Hepatocyte (in vitro differentiated cells): ENCODE data around the gene VASH2. TPM values are rescaled to one million over a fixed set of nuclear protein-coding genes. Genes with fewer than 3 reads are reported as not detected.

Experiments
- DNase-seq: peaks from one replicate; pipeline ENCODE4 v3.0.0-alpha.2; 2016; ENCODE audit warnings: low spot score
- H2AFZ ChIP-seq: fragments of 200-600 bp; sonication (generic); 2 replicates; pipeline ENCODE4 v1.6.0; 2016; ENCODE audit warnings: antibody characterized with exemption, mild to moderate bottlenecking
- H3K27ac ChIP-seq: fragments of 200-600 bp; sonication (generic); 2 replicates; pipeline ENCODE4 v1.5.1; 2016; ENCODE audit warnings: mild to moderate bottlenecking
- H3K27me3 ChIP-seq: fragments of 200-600 bp; sonication (generic); 2 replicates; pipeline ENCODE4 v1.6.1; 2016
- H3K36me3 ChIP-seq: fragments of 200-600 bp; sonication (generic); replicated peaks from 2 replicates; pipeline ENCODE4 v1.5.1; 2016; ENCODE audit warnings: low read depth; ENCODE audit not compliant: insufficient read depth
- H3K4me1 ChIP-seq: fragments of 200-600 bp; sonication (generic); 2 replicates; pipeline ENCODE4 v1.5.1; 2016; ENCODE audit warnings: mild to moderate bottlenecking, moderate library complexity; ENCODE audit not compliant: insufficient read depth
- H3K4me2 ChIP-seq: fragments of 200-600 bp; sonication (generic); 2 replicates; pipeline ENCODE4 v1.6.0; 2016
- H3K4me3 ChIP-seq: fragments of 200-600 bp; sonication (generic); 2 replicates; pipeline ENCODE4 v1.5.1; 2016; ENCODE audit warnings: mild to moderate bottlenecking
- H3K79me2 ChIP-seq: fragments of 200-600 bp; sonication (generic); 2 replicates; pipeline ENCODE4 v1.6.0; 2017; ENCODE audit warnings: mild to moderate bottlenecking
- H3K9me2 ChIP-seq: fragments of 200-600 bp; sonication (generic); replicated peaks from 2 replicates; pipeline ENCODE4 v1.6.0; 2017; ENCODE audit warnings: mild to moderate bottlenecking; ENCODE audit not compliant: insufficient read depth
- H3K9me3 ChIP-seq: fragments of 200-600 bp; sonication (generic); 2 replicates; pipeline ENCODE4 v1.5.1; 2016; ENCODE audit warnings: low read depth, mild to moderate bottlenecking
- H4K20me1 ChIP-seq: fragments of 200-600 bp; sonication (generic); 2 replicates; pipeline ENCODE4 v1.6.0; 2016; ENCODE audit warnings: mild to moderate bottlenecking; ENCODE audit not compliant: insufficient read depth, poor library complexity, severe bottlenecking
- EZH2 ChIP-seq: fragments of 200-600 bp; sonication (generic); IDR thresholded peaks from 2 replicates; pipeline ENCODE4 v1.6.1; 2016; ENCODE audit warnings: antibody characterized with exemption, mild to moderate bottlenecking, borderline replicate concordance
- EZH2phosphoT487 ChIP-seq: fragments of 200-600 bp; sonication (generic); IDR thresholded peaks from one replicate; pipeline ENCODE4 v1.6.1; 2018; ENCODE audit warnings: antibody characterized with exemption, mild to moderate bottlenecking, low read depth, moderate library complexity; ENCODE audit not compliant: unreplicated experiment, severe bottlenecking
- WGBS: methylation state at CpG from one replicate; pipeline ENCODE4 v1.1.6; 2016; ENCODE audit warnings: low lambda C conversion rate; ENCODE audit errors: missing lambda C conversion rate; 5-methylcytosine and 5-hydroxymethylcytosine counted together
- polyA plus RNA-seq: library from polyadenylated mRNA; unstranded; fragments of >200 nt; fragmentation: Nextera tagmentation; extraction: Ambion mirVana; gene quantifications from 2 replicates; pipeline ENCODE4 v1.2.1, GENCODE V29; 2016
- total RNA-seq: library from RNA; depleted of rRNA; stranded (reverse); fragments of >200 nt; gene quantifications from 2 replicates; pipeline ENCODE4 v1.2.3, GENCODE V29; 2014
- TF ChIP-seq, protein P1 (sequence below): fragments of 200-600 bp; sonication (generic); IDR thresholded peaks from 2 replicates; pipeline ENCODE4 v1.5.1; 2016; ENCODE audit warnings: antibody characterized with exemption, mild to moderate bottlenecking; ENCODE audit not compliant: poor library complexity

VASH2 gene
- total and polyA plus RNA-seq, 2 experiments from 2014 or later = 3.0 to 3.6 TPM

DNA sequence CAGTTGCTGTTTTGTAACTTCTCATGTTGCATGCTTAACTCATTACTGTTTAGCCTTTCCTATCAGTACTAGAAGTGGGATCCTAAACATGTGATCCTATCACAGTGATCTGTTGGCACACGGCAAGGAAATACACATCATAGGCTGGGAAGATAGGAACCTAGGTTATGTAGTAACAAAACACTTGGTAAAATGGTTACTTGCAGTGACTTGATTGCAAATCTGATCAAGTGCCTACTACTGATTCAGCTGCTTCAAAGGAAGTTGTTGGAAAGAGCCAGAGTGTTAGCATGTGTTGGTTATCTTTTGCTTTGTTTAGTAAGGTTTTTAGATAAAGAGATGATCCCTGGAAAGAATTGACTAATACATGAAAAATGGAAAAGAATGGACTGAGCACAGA lies 8.9 kb upstream of the VASH2 start:
- WGBS = 67% methylated on average over 1 of the region's 1 CpG

DNA sequence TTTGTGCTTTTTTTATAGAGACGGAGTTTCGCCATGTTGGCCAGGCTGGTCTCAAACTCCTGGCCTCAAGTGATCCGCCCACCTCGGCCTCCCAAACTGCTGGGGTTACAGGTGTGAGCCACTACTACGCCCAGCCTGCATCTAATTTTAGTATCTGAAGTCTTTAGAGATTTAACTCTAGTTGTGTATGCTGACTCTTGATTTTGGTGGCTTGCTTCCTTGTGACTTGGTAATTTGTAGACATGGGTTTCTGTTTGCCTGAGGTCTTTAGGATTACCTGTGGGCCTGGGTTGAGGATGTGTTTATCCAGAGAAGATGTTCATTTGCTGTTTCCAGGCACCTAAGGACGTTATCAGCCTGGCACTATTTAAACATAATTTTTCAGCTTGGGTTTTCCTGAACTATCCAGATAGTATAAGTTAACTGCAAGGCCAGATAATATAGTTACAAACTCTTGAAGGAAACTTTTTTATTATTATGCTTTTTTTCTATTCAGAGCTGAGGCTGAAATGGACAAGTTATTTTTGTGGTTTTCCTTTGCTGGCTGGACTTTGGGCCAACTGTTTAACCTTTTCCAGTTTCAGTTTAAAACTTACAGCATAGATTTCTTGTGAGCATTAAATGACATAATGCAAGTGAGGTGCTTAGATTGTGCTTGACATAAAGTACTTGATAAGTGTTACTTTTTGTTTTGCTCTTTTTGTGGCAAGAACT lies 7.5 kb upstream of the VASH2 start:
- no peaks in the 10 kb centered on the region for H3K27me3 ChIP-seq
- no peaks in the 10 kb centered on the region for H3K9me2 ChIP-seq
- TF ChIP-seq EZH2 (no peak), EZH2phosphoT487 (no peak)
- TF ChIP-seq, protein P1, sequence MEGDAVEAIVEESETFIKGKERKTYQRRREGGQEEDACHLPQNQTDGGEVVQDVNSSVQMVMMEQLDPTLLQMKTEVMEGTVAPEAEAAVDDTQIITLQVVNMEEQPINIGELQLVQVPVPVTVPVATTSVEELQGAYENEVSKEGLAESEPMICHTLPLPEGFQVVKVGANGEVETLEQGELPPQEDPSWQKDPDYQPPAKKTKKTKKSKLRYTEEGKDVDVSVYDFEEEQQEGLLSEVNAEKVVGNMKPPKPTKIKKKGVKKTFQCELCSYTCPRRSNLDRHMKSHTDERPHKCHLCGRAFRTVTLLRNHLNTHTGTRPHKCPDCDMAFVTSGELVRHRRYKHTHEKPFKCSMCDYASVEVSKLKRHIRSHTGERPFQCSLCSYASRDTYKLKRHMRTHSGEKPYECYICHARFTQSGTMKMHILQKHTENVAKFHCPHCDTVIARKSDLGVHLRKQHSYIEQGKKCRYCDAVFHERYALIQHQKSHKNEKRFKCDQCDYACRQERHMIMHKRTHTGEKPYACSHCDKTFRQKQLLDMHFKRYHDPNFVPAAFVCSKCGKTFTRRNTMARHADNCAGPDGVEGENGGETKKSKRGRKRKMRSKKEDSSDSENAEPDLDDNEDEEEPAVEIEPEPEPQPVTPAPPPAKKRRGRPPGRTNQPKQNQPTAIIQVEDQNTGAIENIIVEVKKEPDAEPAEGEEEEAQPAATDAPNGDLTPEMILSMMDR = no peak
- WGBS = 91% methylated on average over 6 of the region's 6 CpGs
- DNase-seq = no peak
- H3K79me2 ChIP-seq = no peaks in the 10 kb centered on the region
- no peak overlapping the region for H3K4me3 ChIP-seq
- H3K27ac ChIP-seq = no peak overlapping the region
- H4K20me1 ChIP-seq = no peaks in the 10 kb centered on the region
- H2AFZ ChIP-seq = no peak overlapping the region
- no peaks in the 10 kb centered on the region for H3K9me3 ChIP-seq
- no peaks in the 10 kb centered on the region for H3K36me3 ChIP-seq
- H3K4me1 ChIP-seq = no peaks in the 10 kb centered on the region
- H3K4me2 ChIP-seq = no peak overlapping the region

More for the DNA sequence above, 8.9 kb upstream of the VASH2 start:
- no peak overlapping the region for H3K27ac ChIP-seq
- no peak overlapping the region for H3K4me2 ChIP-seq
- H3K4me3 ChIP-seq = no peak overlapping the region
- H3K9me3 ChIP-seq = no peaks in the 10 kb centered on the region
- H4K20me1 ChIP-seq = no peaks in the 10 kb centered on the region
- DNase-seq = no peak
- no peak overlapping the region for H2AFZ ChIP-seq
- H3K9me2 ChIP-seq = no peaks in the 10 kb centered on the region
- TF ChIP-seq EZH2phosphoT487 = no peak
- TF ChIP-seq, protein P1 = no peak
- TF ChIP-seq EZH2 = no peak
- no peaks in the 10 kb centered on the region for H3K4me1 ChIP-seq
- H3K79me2 ChIP-seq = no peaks in the 10 kb centered on the region
- no peaks in the 10 kb centered on the region for H3K27me3 ChIP-seq
- no peaks in the 10 kb centered on the region for H3K36me3 ChIP-seq

DNA sequence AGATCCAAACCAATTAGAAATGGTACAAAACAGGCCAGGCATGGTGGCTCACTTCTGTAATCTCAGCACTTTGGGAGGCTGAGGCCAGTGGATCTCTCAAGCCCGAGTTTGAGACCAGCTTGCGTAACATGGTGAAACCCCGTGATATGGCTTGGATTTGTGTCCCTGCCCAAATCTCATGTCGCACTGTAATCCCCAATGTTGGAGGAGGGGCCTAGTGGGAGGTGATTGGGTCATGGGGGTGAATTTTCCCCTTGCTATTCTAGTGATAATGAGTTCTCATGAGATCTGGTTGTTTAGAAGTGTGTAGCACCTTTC lies 7.0 kb upstream of the VASH2 start:
- TF ChIP-seq, protein P1 = no peak
- TF ChIP-seq EZH2 = no peak
- TF ChIP-seq EZH2phosphoT487 = no peak
- no peak for DNase-seq
- Histone ChIP-seq H3K9me2 (no peaks in the 10 kb centered on the region), H3K27me3 (no peaks in the 10 kb centered on the region), H2AFZ (no peak overlapping the region), H3K4me2 (no peak overlapping the region), H3K79me2 (no peaks in the 10 kb centered on the region), H3K27ac (no peak overlapping the region), H3K9me3 (no peaks in the 10 kb centered on the region), H3K36me3 (no peaks in the 10 kb centered on the region), H3K4me1 (no peaks in the 10 kb centered on the region), H4K20me1 (no peaks in the 10 kb centered on the region), H3K4me3 (no peak overlapping the region)
- 81% methylated on average over 4 of the region's 4 CpGs for whole genome bisulfite sequencing
